Endothelial cell of umbilical vein (primary cell): ENCODE results near the gene EPC1. TPM values are rescaled to one million over a fixed set of nuclear protein-coding genes. Genes with fewer than 3 reads are reported as not detected.

Source experiments
- BruUV-seq: library from RNA; stranded (reverse); fragments of 400-500 nt; replicated peaks from 2 replicates; lab custom pipeline; 2021; lab: Mats Ljungman, UMichigan
- CTCF ChIA-PET: fragments of 300-600, 350-600 bp; sonication (Branson Sonifier 250); formaldehyde crosslinking; loops from one replicate; lab custom pipeline; 2021; ENCODE audit warnings: antibody characterized with exemption, inconsistent platforms; lab: Charles Lee
- POLR2A ChIA-PET: fragments of 300-600, 350-600 bp; sonication (Branson Sonifier 250); formaldehyde crosslinking; loops from one replicate; lab custom pipeline; 2021; ENCODE audit warnings: antibody characterized with exemption, inconsistent platforms; lab: Charles Lee
- DNase-seq: peaks from one replicate; pipeline ENCODE4 v3.0.0-alpha.2; 2011; ENCODE audit warnings: low read depth, low spot score
- FAIRE-seq: peaks from 2 replicates; lab custom pipeline; 2011; peaks lifted over from hg19 to GRCh38; lab: Jason Lieb, UNC
- H2AFZ ChIP-seq: 2 replicates; pipeline ENCODE4 v1.6.0; 2012; ENCODE audit warnings: low read depth, low read length, control low read depth, inconsistent platforms
- H3K27ac ChIP-seq: 2 replicates; pipeline ENCODE4 v1.5.1; 2011; ENCODE audit warnings: low read depth, mild to moderate bottlenecking, control low read depth, low read length, moderate library complexity; ENCODE audit not compliant: insufficient read depth
- H3K27me3 ChIP-seq, 2 experiments: 2 replicates each; pipeline versions ENCODE4 v1.6.0 to v1.6.1; 2011; ENCODE audit warnings: low read length in 2 of 2, mixed read lengths in 1 of 2; ENCODE audit not compliant: control insufficient read depth in 2 of 2, insufficient read depth in 2 of 2
- H3K36me3 ChIP-seq, 2 experiments: 2 replicates in 1 of 2; 3 replicates in 1 of 2; pipeline ENCODE4 v1.5.1; 2011; ENCODE audit warnings: low read length in 2 of 2, mild to moderate bottlenecking in 1 of 2, moderate library complexity in 1 of 2; ENCODE audit not compliant: control insufficient read depth in 2 of 2, insufficient read depth in 2 of 2; ENCODE audit errors: extremely low read depth in 1 of 2
- H3K4me1 ChIP-seq: 3 replicates; pipeline ENCODE4 v1.5.1; 2011; ENCODE audit warnings: mild to moderate bottlenecking, low read length; ENCODE audit not compliant: control insufficient read depth, insufficient read depth; ENCODE audit errors: extremely low read depth
- H3K4me2 ChIP-seq: 2 replicates; pipeline ENCODE4 v1.6.1; 2011; ENCODE audit warnings: low read length, control low read depth, mixed read lengths; ENCODE audit not compliant: insufficient read depth
- H3K4me3 ChIP-seq, 3 experiments: fragments of 200-600 bp in 1 of 3; sonication (generic), shearing (Covaris generic) in 1 of 3; replicated peaks in 1 of 3; 2 replicates each; pipeline ENCODE4 v1.5.1; 2011 to 2016; ENCODE audit warnings: control low read depth in 3 of 3, low read length in 3 of 3, mild to moderate bottlenecking in 2 of 3, inconsistent platforms in 1 of 3, low read depth in 1 of 3, moderate library complexity in 1 of 3; ENCODE audit not compliant: insufficient read depth in 1 of 3
- H3K79me2 ChIP-seq: 2 replicates; pipeline ENCODE4 v1.6.0; 2012; ENCODE audit warnings: low read length, inconsistent platforms; ENCODE audit not compliant: control insufficient read depth, insufficient read depth
- H3K9ac ChIP-seq: replicated peaks from 2 replicates; pipeline ENCODE3; 2011; ENCODE audit warnings: low read length, control low read depth; ENCODE audit not compliant: insufficient read depth; ENCODE audit errors: extremely low read depth
- H3K9me1 ChIP-seq: replicated peaks from 3 replicates; pipeline ENCODE4 v1.6.0; 2011; ENCODE audit warnings: mild to moderate bottlenecking, low read length; ENCODE audit not compliant: control insufficient read depth, insufficient read depth; ENCODE audit errors: extremely low read depth
- H3K9me3 ChIP-seq: replicated peaks from 2 replicates; pipeline ENCODE4 v1.5.1; 2012; ENCODE audit warnings: low read length, inconsistent platforms; ENCODE audit not compliant: control insufficient read depth, insufficient read depth
- H4K20me1 ChIP-seq: replicated peaks from 2 replicates; pipeline ENCODE3; 2011; ENCODE audit warnings: mild to moderate bottlenecking, low read length; ENCODE audit not compliant: control insufficient read depth, insufficient read depth; ENCODE audit errors: extremely low read depth
- CTCF ChIP-seq, 2 donors: IDR thresholded peaks; 1 replicate in 1 of 2; 2 replicates in 1 of 2; pipeline ENCODE4 v1.5.1; 2011; ENCODE audit warnings: low read length in 2 of 2, mild to moderate bottlenecking in 2 of 2, moderate library complexity in 2 of 2, control low read depth in 1 of 2, inconsistent platforms in 1 of 2, low read depth in 1 of 2; ENCODE audit not compliant: insufficient read depth in 1 of 2; ENCODE audit errors: extremely low read depth in 1 of 2
- EZH2 ChIP-seq: IDR thresholded peaks from 2 replicates; pipeline ENCODE4 v1.6.1; 2012; ENCODE audit warnings: borderline replicate concordance, low read depth, mild to moderate bottlenecking, moderate library complexity, low read length, inconsistent platforms; ENCODE audit not compliant: severe bottlenecking
- FOS ChIP-seq: IDR thresholded peaks from 2 replicates; pipeline ENCODE4 v1.6.1; 2011; ENCODE audit warnings: mild to moderate bottlenecking, low read length, moderate library complexity, borderline replicate concordance; ENCODE audit not compliant: insufficient read depth
- GATA2 ChIP-seq: IDR thresholded peaks from 2 replicates; pipeline ENCODE4 v1.7.0; 2011; ENCODE audit warnings: low read depth, mild to moderate bottlenecking, moderate library complexity, mixed read lengths, low read length; ENCODE audit not compliant: insufficient read length, insufficient read depth
- JUN ChIP-seq: IDR thresholded peaks from 2 replicates; pipeline ENCODE4 v1.6.1; 2011; ENCODE audit warnings: borderline replicate concordance, low read depth; ENCODE audit not compliant: insufficient read length, insufficient read depth
- MAX ChIP-seq: IDR thresholded peaks from 2 replicates; pipeline ENCODE4 v1.6.1; 2011; ENCODE audit not compliant: insufficient read depth, insufficient read length
- MYC ChIP-seq: IDR thresholded peaks from one replicate; pipeline ENCODE4 v1.6.1; 2011; ENCODE audit warnings: mild to moderate bottlenecking, low read depth, low read length
- POLR2A ChIP-seq: IDR thresholded peaks from 2 replicates; pipeline ENCODE4 v1.6.1; 2012; ENCODE audit warnings: low read depth, mild to moderate bottlenecking, control low read depth, low read length
- POLR2AphosphoS5 ChIP-seq: IDR thresholded peaks from 2 replicates; pipeline ENCODE4 v1.6.1; 2012; ENCODE audit warnings: low read depth, mild to moderate bottlenecking, control low read depth, low read length, moderate library complexity; ENCODE audit not compliant: insufficient read depth
- dilution Hi-C: fragments of 300-500 bp; cut with MboI; formaldehyde crosslinking; loops from one replicate; pipeline ENCODE4 v1.15.0; 2019; ENCODE audit warnings: low sequenced_read_pairs; ENCODE audit not compliant: extremely low pct_ligation_motif_present
- intact Hi-C: fragments of 100-400 bp; cut with micrococcal nuclease; formaldehyde crosslinking; loops from one replicate; pipeline ENCODE4 v1.10.0; 2022
- polyA plus RNA-seq, 4 experiments: library from polyadenylated mRNA; depleted of rRNA in 3 of 4; stranded (reverse) in 3 of 4; unstranded in 1 of 4; fragments of >200 nt; gene quantifications; 2 replicates each; pipeline versions ENCODE4 v1.2.1 to v1.2.3, GENCODE V29; 2011 to 2012; ENCODE audit warnings: missing spikeins in 1 of 4
- total RNA-seq: library from RNA; stranded (reverse); gene quantifications from 2 replicates; pipeline ENCODE4 v1.2.3, GENCODE V29; 2021

Gene EPC1
- total and polyA plus RNA-seq, 2 donors (not counting 3 experiments of a cell fraction or from before 2014, with no cell fraction given), result 27.9 to 39.0 TPM

- peak overlapping the region; percentile 4 for H2AFZ ChIP-seq
- TF ChIP-seq POLR2AphosphoS5 (peak; percentile 81), CTCF (IDR thresholded peaks at IDR 0.05; ENCODE audit: extremely low read depth in 1 of 2, insufficient read depth in 1 of 2, low read depth in 1 of 2, low read length in 2 of 2) (peak; percentile 98 to 99), POLR2A (no peak), MYC (peak; percentile 43), EZH2 (no peak), MAX (peak; percentile 70), GATA2 (peak; percentile 25), FOS (no peak), JUN (no peak)
- peak; percentile 87 for FAIRE-seq
- peaks cover 17% of the 10 kb centered on the region for H3K4me1 ChIP-seq
- peaks cover 48% of the 10 kb centered on the region for H3K79me2 ChIP-seq
- peak overlapping the region; percentile 99 for H3K4me2 ChIP-seq
- no peaks in the 10 kb centered on the region for H3K27me3 ChIP-seq
- no peaks in the 10 kb centered on the region for H3K9me1 ChIP-seq
- ChIA-PET CTCF (interaction anchor here (0.6 to 5.2 kb wide), 23 partner anchors 10 to 156 kb away, joined by 3 to 60 read pairs (median 5); no protein-coding TSS in a partner anchor), POLR2A (no interaction called here)
- H3K36me3 ChIP-seq, result peaks cover 0 to 5% of the 10 kb centered on the region in 2 experiments
- dilution Hi-C loops, result no loop called here
- H3K9me3 ChIP-seq, result no peaks in the 10 kb centered on the region
- peak; percentile 96 for DNase-seq
- H3K4me3 ChIP-seq, result peak overlapping the region; percentile 75 to 90 (median 89)
- no TSS peak for BruUV-seq
- H4K20me1 ChIP-seq, result peaks cover 6% of the 10 kb centered on the region
- H3K27ac ChIP-seq, result peak overlapping the region; percentile 93
- H3K9ac ChIP-seq, result peak overlapping the region; percentile 99
- intact Hi-C loops, result loop anchor here (1.0 to 5.0 kb wide), 7 partner anchors 22 to 294 kb away; partner anchors contain the start of gene CCDC7
Observed at GRCh38 chr10:32346134-32346550, 816 bp downstream of the EPC1 start.
